Kidney glomerular epithelial cell (primary cell): ENCODE data around the gene CYP2F1.
A peak's percentile ranks its signal among the peaks of the same experiment; 100 is the strongest.
"Not testable (repeated sequence)": the region's sequence is repeated elsewhere in the genome, so short reads cannot be mapped to it uniquely, and the experiment has no call there.

ENCODE experiments used
- DNase-seq: peaks from one replicate; lab custom pipeline; 2025; lab: John Stamatoyannopoulos, UW

CYP2F1 gene

DNA sequence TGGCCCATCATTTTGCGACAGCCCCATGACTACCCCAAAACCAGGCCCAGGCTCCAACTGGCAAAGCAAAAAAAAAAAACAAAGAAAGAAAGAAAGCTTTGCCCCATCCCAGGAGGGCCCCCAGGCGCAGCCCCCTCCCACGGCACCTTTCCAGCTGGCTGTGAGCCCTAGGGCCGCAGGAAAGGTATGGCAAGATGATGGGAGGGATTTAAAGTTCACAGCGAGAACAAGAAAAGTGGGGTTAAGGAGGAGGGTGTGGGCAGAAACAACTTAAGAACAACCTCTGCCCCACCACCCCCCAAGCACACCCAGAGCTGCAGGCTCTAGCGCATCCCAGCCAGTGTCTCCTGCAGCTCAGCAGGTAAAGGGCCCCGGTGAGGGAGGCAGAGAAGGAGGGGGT lies at the start of gene CYP2F1:
Gene CYP2F1, plus strand, starts transcription at position 301 of the 400 bp plus-strand sequence. CDS start 1,757 bp downstream, outside the sequence.
- no peak for DNase-seq

DNA sequence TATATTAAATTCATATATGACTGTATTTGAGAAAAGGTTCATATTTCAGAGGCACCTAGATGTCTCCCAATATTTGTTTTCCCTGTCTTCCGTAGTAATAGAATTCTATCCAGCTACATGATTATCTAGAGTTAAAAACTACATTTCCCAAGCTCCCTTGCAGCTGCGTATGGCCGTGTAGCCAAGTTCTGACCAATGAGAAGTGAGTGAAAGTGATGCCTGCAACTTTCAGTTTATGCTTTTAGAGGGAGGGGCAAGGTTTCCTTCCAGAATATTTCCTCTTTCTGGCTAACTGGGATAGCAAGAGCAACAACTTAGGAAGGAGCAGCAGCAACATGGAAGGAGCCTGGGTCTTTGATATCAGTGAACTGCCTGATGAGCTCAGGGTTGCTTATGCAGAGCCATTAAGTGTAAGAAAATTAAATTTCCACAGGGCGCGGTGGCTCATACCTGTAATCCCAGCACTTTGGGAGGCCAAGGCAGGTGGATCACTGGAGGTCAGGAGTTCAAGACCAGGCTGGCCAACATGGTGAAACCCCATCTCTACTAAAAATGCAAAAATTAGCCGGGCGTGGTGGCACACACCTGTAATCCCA lies 49.2 kb upstream of the CYP2F1 start:
- DNase-seq: peak; percentile 3

DNA sequence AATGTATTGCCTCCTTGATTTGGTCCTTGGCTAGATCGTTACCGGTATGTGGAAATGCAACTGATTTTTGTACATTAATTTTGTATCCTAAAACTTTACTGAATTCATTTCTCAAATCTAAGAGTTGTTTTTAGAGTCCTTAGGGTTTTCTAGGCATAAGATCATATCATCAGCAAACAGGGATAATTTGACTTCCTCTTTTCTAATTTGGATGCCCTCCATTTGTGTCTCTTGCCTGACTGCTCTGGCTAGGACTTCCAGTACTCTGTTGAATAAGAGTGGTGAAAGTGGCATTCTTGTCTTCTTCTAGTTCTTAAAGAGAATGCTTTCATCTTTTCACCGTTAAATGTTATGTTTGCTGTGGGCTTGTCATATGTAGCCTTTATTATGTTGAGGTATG lies 37.9 kb upstream of the CYP2F1 start:
- DNase-seq: no peak

DNA sequence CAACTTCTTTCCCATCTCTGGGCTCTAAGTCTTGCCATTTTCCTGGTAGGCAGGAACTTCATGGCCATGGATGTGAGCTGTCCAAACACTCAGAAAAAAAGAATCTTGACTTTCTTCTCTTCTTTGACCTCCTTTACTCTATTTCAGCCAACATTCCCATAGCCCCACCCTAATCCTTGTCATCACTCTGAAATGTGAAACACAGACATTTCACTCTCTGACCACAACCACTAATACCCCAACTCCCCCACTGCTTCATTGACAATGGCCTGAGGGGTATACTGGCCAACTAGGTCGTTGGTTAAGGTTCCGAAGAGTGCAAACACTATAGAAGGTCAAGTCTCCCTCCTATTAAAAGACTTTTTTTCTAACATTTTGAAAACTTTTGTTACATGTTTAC lies 30.7 kb upstream of the CYP2F1 start:
- DNase-seq: peak; percentile 2

DNA sequence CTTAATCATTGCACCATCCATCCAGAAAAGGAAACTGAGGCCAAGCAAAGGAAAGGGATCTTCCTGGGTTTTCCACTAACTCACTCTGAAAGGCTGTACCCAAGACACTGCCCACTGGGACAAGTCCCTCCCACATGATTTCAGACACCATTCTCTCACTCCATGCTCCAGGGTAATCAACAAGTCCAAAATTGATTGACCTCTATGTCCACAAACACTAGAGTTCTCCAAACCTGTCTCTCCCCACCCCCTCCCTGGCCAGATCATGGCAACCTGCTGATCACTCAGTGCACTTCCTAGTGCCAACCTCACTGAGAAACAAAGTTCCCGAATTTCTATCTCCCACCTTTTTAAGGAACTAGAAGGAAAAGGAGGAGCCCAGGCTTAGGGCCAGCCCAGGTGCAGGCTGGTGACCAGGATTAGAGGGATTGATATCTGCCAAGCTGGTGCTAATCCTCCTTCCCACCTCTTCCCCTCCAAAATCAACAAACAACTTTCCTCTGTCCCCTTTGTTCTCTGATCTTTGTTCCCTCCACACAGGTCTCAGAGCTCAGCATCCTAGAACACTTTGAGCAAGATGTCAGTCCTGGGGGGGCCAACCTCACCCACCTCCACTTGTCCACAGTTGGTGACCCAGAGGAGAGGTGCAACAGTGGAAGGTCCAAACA lies 28.4 kb upstream of the CYP2F1 start:
- DNase-seq: no peak

- DNase-seq: no peak
Observed at GRCh38 chr19:41088151-41088550, 26.1 kb upstream of the CYP2F1 start, which contains the start of gene CYP2A13. TSS of gene CYP2A13 (plus strand) at chr19:41088451. CDS start at chr19:41088472, 21 bp downstream.

DNA sequence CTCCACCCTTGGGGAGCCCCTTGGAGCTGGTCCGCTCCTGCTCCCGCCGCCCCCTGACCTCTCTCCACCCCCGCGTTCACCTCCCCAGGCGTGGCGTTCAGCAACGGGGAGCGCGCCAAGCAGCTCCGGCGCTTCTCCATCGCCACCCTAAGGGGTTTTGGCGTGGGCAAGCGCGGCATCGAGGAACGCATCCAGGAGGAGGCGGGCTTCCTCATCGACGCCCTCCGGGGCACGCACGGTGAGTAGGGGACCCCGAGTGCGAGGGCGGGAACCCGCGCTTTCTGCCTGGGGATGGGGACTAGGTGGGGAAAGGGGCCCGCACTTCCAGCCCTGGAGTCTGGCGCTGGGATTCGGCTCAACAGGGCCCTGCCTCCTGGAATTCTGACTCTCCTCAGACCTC lies 24.3 kb upstream of the CYP2F1 start:
- no peak for DNase-seq

DNA sequence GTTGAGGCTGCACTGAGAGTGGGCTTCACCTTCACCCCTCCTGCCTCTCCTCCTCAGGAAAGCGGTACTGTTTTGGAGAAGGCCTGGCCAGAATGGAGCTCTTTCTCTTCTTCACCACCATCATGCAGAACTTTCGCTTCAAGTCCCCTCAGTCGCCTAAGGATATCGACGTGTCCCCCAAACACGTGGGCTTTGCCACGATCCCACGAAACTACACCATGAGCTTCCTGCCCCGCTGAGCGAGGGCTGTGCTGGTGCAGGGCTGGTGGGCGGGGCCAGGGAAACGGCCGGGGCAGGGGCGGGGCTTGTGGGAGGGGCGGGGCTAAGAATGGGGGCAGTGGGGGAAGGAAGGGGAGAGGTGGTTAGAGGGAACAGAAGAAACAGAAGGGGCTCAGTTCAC lies 18.5 kb upstream of the CYP2F1 start:
- DNase-seq: no peak

GRCh38 chr19:41096353-41096752 lies 17.9 kb upstream of the CYP2F1 start:
- no peak for DNase-seq

GRCh38 chr19:41097302-41097701 lies 16.9 kb upstream of the CYP2F1 start:
- DNase-seq: no peak

DNA sequence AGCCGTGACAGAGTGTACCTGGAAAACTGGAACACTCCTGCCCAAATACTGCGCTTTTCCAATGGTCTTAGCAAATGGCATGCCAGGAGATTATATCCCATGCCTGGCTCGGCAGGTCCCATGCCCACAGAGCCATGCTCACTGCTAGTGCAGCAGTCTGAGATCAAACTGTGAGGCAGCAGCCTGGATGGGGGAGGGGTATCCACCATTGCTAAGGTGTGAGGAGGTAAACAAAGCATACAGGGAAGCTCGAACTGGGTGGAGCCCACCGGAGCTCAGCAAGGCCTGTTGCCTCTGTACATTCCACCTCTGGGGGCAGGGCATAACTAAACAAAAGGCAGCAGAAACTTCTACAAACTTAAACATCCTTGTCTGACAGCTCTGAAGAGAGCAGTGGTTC lies 15.5 kb upstream of the CYP2F1 start:
- DNase-seq: no peak

GRCh38 chr19:41102210-41102609 lies 12.0 kb upstream of the CYP2F1 start:
- not testable (repeated sequence) for DNase-seq

- DNase-seq: no peak
Observed at GRCh38 chr19:41106177-41106576, 8.1 kb upstream of the CYP2F1 start.

DNA sequence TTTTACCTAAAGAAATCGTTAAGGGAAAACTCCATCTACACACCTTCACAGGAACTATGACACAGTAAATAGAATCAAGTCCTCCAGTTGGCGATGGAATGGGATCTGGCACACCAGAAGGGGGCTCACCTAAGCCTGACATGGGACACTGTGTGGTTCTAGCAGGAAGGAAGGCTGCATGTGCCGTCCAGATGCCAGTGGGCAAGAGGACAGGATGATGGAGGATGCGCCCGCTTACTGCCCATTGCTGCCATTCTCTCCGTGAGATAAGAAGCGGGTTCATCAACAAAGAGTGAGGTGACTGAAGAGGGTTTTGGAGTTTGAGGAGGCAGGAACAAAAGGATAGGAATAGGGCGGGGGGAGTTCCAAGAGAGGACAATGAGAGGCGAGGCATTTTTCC lies 2.9 kb upstream of the CYP2F1 start:
- no peak for DNase-seq

DNA sequence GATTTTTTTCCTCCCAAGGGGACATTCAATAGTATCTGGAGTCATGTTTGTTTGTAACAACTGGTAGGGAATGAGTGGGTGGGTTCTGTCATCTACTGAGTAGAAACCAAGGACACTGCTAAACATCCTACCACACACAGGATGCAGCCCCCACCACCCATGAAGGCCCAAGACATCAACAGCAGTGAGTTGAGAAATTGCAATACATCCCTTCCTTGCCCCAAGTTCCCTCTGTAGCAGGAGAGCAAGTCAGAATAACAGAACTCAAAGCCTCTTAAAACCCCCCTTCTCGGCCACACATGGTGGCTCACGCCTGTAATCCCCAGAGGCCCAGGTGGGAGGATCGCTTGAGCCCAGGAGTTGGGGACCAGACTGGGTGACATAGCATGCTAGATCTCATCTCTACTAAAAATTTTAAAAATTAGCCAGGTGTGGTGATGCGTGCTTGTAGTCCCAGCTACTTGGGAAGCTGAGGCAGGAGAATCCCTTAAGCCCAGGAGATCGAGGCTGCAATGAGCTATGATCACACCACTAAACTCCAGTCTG lies 2.4 kb upstream of the CYP2F1 start:
- DNase-seq: no peak

DNA sequence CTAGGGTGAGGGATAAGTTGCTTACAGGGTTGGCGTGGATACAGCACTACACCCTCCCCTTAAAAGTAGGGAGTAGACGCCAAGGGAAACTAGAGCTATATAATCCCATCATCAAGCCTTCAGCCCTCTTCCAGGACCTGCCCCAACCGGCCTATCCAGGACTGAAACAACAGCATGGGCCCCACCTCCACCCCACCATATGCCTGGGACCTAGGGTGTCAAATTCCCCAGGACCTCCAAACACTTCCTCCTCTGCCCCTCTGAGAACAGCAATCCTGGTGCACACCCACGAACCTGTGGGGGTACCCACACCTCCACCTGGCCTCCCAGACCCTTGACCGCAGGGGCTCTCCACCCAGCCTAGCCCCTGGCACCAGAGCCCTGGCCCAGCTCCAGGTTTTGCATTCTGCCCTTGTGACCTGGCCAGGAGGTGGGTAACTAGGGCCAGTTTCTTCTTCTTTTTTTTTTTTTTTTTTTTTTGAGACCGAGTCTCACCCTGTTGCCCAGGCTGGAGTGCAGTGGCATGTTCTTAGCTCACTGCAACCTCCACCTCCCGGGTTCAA lies 1.4 kb upstream of the CYP2F1 start:
- no peak for DNase-seq

GRCh38 chr19:41116261-41116660 lies 2.0 kb downstream of the CYP2F1 start:
- no peak for DNase-seq

GRCh38 chr19:41120929-41121911 lies 7.0 kb downstream of the CYP2F1 start:
- not testable (repeated sequence) for DNase-seq

DNA sequence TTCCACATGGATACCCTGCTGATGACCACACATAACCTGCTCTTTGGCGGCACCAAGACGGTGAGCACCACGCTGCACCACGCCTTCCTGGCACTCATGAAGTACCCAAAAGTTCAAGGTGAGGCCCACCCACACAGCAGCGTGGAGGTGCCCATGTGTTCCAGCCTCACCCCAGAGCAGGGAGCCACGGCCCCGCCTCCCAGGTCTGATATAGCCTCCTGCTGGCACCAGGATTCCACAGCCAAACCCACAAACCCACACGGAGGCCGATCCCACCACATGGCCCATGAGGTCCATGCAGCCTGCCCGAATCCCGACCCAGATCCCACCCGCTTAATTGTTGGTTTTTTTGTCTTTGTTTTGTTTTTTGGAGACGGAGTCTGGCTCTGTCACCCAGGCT lies 8.6 kb downstream of the CYP2F1 start:
- DNase-seq: not testable (repeated sequence)

- no peak for DNase-seq
Observed at GRCh38 chr19:41123716-41124294, 9.6 kb downstream of the CYP2F1 start.

DNA sequence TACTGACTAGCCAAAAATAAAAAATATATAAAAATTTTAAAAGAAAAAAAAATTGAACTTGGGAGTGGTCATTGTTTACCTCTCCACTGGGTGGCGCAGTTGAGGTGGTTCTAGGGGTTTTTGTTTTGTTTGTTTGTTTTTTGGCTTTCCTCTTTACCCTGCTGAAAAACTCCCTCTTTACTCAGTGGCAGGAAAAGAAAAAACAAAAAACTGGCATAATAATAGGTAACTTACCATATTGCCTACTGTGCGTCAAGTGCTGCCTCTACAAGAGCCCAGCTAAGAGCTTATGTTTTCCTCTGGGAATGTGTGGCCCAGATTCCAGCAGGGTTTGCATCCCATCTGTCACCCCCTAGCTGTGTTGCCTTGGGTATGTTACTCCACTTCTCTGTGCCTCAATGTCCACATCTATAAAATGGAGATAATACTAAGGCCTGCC lies 12.6 kb downstream of the CYP2F1 start:
- not testable (repeated sequence) for DNase-seq

- DNase-seq: not testable (repeated sequence)
Observed at GRCh38 chr19:41127362-41127761, 13.1 kb downstream of the CYP2F1 start.
